Stimulated activated CD4-positive, alpha-beta T cell treated with anti-CD3 and anti-CD28 coated beads, Interleukin-4, amount 100 ng/mL, for 24 hours (primary cell): ENCODE measurements around the gene GLRX3.
"Not testable (repeated sequence)": the region's sequence is repeated elsewhere in the genome, so short reads cannot be mapped to it uniquely, and the experiment has no call there.

Source experiments
- DNase-seq: peaks from one replicate; pipeline ENCODE4 v3.0.0-alpha.2; 2020

Gene GLRX3

DNA sequence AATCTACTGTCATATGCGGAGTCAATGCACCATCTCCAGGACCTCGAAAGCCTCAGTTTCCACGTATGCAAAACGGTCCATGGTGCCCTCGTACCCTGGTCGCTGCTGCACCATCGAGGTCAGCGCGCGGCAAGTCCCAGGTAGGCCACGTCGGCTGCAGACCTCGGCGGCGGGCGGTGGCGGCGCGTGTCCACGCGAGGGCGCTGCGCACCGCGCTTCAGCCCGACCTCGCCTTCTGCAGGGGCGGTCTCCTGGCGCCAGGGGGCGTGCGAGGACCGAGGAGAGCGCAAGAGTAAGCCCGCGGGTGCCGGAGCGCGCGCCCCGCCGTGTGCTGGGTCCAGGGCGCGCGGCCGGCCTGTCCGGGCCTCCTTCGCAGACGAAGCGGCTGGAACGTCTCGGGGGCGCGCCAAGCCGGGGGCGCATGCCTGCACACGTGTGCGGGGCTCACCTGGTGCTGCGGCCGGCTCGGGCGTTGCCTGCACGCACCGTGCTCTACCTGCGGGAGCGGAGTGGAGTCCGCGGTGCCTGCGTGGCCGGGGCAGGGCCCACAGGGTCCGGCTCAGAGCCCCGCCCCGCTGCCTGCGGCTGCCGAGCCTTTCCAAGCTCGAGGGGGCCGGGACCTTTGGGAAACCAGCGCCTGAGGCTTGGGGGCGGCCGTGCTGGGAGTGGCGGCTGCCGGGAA lies 54.0 kb downstream of the GLRX3 start:
- DNase-seq, result peak; percentile 88

GRCh38 chr10:130190737-130191115 lies 54.5 kb downstream of the GLRX3 start:
- DNase-seq, result no peak

- no peak for DNase-seq
These were observed 55.2 kb downstream of the GLRX3 start for GRCh38 chr10:130191380-130191779.

DNA sequence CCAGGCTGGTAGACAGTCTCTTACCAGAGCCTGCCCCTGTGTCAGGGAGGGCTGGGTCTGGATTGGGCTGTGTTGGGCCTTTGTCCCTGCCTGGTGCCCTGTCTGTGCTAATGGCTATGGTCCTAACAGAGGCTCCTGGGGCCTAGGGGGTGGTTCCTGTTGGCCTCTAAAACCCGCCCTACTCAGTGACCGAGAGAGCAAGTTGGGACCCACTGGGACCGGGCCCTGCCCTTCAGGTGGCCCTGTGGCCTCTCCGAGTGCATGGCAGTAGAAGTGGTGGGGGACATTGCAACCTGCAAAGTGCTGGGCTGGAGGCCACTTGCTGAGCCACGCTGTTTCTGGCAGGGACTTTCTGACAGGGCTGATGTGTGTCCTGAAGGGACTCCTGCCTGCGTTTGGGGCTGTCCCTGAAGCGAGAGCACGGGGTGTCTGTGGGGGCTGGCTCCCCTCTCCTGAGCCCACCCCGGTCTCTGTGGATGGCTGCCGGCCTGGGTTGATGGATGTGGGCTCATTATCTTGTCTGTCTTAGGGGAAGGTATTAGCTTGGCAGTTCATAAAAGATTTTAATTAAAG lies 56.2 kb downstream of the GLRX3 start:
- DNase-seq, result no peak

DNA sequence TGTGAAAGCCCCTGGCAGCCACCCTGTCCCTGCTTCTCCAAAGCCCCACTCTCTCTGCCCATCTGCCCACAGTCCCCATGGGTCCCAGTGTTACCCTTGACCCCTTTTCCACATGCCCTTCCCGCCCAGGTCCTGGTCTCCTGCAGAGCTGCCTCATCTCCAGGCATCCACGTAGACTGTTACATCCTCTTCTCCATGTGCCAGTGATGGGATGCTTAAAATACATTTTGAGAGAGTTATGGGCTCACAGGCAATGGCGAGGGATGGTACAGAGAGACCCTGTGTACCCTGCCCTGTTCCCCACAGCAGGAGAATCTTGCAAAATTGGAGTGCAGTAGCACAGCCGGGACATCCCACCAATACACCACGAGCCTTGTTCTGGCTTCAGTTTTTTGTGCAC lies 56.8 kb downstream of the GLRX3 start:
- DNase-seq, result no peak

DNA sequence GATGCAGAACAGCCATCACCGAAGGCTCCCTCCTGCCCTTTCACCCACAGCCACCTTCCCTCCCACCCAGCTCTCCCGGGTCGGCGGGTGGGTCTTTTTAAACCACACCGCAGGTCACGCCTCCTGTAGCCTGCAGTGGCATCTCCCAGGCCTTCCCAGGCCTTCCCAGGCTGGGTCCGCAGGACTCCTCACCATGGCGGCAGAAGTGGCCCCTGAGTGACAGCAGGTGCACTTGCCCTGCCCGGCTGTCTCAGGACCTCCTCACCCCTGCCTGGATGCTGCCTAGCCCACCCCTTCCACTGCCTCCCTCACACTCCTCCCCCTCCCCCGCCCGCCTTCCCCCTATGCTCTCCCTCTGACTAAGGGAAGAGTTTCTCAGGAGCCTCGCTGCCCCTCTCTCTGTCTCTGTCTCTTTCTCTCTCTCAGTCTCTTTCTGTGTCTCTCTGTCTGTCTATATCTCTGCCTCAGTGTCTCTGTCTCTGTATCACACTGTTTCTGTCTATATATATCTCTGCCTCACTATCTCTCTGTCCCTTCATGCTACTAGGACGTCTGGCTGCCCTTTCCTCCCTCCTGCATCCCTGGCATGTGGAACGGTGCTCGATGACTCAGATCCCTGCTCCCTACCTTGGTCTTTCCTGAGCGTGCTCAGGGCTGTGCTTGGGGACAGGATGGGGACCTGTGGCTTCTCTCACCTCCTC lies 57.5 kb downstream of the GLRX3 start:
- DNase-seq, result no peak

DNA sequence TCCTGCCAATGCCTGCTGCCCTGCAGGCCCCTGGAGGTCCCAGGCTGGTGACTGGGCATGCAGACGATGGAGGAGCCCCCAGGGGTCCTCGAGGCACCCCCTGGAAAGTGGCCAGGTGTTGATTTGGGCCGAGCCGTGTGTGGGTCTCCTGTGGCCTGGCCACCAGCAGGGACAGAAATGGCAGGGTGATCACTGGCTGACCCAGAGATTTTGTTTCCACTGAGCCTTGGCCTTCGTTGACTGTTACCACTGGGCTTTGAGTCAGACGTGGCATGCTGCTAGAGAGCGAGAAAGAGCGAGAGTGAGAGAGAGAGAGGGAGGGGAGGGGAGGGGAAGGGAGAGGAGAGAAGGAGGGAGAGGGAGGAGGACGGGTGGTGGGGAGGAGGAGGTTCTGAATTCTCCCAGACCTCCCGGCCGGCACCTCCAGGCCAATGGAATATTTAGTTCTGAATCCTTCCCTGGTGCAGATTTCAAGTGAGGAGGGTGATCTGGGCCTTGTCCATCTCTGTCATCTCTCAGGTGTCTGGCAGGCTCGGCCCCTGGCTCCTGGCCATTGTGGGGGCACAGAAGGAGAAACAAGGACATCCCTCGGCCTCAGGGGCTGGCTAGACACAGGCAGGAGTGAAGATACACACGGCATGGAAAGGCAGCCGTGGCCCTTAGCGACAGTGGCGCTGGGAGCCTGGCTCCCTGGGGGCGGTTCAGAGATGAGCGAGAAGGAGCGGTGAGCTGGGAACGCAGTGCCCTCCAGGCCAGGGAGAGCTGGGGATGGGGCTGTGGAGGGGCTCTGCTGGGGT lies 58.2 kb downstream of the GLRX3 start:
- DNase-seq, result no peak

GRCh38 chr10:130194991-130195645 lies 58.9 kb downstream of the GLRX3 start:
- DNase-seq, result no peak

DNA sequence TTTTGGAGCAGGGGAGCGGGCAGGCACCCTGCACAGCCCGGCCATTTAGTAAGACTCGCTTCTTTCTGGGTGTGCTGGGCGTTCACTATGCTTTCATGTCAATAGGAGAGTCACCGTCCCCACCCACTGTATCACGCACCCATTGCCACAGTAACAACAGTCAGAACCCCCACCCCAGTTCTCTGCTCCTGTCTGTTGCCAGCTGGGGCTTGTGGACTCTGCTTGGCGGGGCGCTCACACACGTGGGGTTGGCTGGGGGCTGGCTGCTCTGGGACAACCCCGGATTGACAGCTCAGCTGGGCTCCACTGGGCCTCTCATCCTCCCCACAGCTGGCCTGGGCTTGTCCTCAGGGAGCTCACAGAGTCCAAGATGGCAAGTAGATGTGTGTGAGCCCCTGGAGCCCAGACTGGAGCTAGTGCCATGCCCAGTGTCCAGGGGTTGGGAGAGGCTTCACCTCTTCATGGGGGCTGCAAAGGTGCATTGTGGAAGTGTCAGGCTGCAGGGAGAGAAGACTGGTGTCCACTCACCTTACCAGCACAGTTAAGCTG lies 59.6 kb downstream of the GLRX3 start:
- no peak for DNase-seq

- no peak for DNase-seq
These were observed 60.6 kb downstream of the GLRX3 start for GRCh38 chr10:130196511-130197487.

GRCh38 chr10:130198651-130199050 lies 62.5 kb downstream of the GLRX3 start:
- no peak for DNase-seq

DNA sequence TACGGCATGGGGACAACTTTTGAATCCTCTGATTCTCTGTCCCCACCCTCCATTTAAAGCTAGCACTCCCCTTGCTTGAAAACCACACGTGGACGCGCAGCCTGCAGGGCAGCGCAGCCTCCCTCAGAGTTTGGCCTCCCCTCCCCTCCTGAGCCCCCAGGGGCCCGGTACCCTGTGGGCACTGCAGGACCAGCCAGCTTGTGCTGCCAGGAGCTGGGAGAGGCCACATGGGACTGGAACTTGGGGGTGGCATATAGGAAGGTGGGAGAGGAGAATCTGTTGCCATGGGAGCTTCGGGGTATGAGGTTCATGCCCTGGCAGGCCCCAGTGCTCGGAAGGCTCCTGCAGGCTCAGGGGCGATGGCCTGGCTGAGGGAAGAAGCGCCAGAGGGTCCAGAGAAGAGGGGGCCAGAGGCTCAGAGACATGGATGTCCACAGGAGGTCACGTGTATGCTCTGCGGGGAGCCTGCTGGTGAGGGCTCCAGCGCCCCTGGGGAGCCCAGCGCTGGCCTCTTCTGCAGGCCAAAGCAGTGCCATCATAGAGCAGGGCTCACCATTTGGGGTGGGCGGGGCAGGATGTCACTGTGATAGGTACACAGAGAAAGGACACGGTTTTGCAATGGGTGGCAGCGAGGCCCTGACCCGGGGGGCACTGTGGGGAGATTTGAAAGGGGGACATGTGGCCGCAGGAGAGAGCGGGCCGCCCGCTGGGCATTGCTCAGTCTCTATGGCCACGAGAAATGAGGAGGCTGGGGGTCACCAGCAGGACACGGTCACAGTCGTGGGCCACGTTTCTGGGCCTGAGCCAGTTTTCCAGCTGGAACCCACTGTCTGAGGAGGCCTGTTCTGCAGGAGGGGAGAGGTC lies 64.2 kb downstream of the GLRX3 start:
- DNase-seq, result no peak

- DNase-seq, result no peak
These were observed 64.8 kb downstream of the GLRX3 start for GRCh38 chr10:130201043-130201380.

DNA sequence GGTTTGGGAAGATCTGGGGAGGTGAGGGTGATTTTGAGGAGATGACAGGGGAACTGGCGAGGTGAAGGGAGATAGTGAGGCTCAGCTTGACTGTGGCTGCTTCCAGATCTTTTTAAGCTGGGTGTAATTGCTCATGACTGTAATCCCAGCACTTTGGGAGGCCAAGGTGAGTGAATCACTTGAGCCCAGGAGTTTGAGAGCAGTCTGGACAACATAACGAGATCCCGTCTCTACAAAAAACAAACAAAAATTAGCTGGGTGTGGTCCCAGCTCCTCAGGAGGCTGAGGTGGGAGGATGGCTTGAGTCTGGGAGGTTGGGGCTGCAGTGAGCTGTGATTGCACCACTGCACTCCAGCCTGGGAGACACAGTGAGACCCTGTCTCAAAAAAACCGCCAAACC lies 66.0 kb downstream of the GLRX3 start:
- DNase-seq, result not testable (repeated sequence)

DNA sequence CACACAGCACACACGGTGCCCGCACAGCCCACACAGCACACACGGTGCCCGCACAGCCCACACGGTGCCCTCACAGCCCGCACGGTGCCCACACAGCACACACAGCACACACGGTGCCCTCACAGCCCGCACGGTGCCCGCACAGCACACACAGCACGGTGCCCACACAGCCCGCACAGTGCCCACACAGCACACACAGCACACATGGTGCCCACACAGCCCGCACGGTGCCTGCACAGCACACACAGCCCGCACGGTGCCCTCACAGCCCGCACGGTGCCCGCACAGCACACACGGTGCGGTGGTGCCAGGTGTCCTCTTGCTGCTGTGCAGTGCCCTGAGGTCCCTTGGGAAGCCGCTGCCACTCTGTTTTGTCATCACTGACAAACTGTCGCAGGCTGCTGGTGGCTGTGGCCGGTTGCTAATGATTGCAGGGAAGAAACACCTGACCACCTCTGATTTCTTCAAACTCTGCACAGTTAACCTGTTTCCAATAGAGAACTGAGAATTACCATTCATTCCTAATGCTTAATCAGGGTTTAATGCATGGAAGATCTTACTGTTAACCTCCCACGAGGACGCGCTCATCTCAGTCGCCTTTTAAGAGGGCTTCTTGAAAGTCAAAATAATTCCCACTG lies 66.9 kb downstream of the GLRX3 start:
- DNase-seq, result no peak

- DNase-seq, result no peak
These were observed 67.4 kb downstream of the GLRX3 start for GRCh38 chr10:130203626-130204025.

DNA sequence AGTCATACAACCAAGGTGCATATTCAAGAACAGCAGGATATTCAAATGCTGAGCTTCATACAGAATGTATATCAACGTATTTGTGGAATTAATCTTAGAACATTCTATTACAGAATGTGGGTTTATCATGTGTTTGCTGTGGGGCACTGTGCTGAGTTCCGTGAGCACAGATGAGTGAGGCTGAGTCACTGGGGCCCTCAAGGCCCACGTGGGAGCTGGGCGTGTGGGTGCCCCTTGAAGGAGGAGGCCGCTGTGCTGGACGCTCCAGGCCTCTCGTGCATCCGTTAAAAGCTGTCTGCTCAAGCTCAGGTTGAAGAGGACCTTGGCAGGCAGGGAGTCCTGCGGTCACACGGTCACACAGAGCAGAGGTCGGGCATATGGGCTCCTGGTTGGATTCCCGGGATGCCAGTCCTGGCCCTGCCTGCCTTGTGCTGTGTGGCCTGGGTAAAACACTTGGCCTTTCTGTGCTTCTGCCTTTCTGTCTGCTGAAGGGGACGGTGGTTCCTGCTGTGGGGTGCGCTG lies 70.1 kb downstream of the GLRX3 start:
- no peak for DNase-seq

DNA sequence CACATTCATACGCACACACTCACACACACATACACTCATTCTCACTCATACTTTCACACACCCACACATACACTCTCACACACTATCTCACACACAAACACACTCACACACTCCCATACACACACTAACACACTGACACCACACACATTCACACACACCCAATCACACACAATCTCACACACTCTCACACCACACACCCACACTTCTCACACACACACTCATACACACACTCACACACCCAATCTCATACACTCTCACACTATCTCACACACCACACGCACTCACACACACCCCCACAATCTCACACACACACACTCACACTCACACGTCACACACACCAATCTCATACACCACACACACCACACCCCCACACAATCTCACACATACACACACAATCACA lies 71.0 kb downstream of the GLRX3 start:
- no peak for DNase-seq

GRCh38 chr10:130208807-130209206 lies 72.6 kb downstream of the GLRX3 start:
- DNase-seq, result no peak

GRCh38 chr10:130212746-130213145 lies 76.6 kb downstream of the GLRX3 start:
- no peak for DNase-seq
